Bronchial epithelial cell (primary cell): ENCODE results near the gene UGGT2. TPM values are rescaled to one million over a fixed set of nuclear protein-coding genes. Genes with fewer than 3 reads are reported as not detected.
"Not testable (repeated sequence)": the region's sequence is repeated elsewhere in the genome, so short reads cannot be mapped to it uniquely, and the experiment has no call there.

Experiments
- DNase-seq: peaks from one replicate; pipeline ENCODE4 v3.0.0-alpha.2; 2010; ENCODE audit warnings: low read depth
- FAIRE-seq: peaks from 2 replicates; lab custom pipeline; 2011; peaks lifted over from hg19 to GRCh38; lab: Jason Lieb, UNC
- H3K27me3 ChIP-seq: 2 replicates; pipeline ENCODE4 v1.5.1; 2011; ENCODE audit warnings: low read length; ENCODE audit not compliant: control insufficient read depth, insufficient read depth
- H3K36me3 ChIP-seq: 2 replicates; pipeline ENCODE4 v1.5.1; 2011; ENCODE audit warnings: low read length; ENCODE audit not compliant: control insufficient read depth, insufficient read depth
- H3K4me3 ChIP-seq: 2 replicates; pipeline ENCODE4 v1.5.1; 2011; ENCODE audit warnings: mild to moderate bottlenecking, low read depth, low read length, control low read depth
- CTCF ChIP-seq: IDR thresholded peaks from 2 replicates; pipeline ENCODE4 v1.5.1; 2011; ENCODE audit warnings: mild to moderate bottlenecking, moderate library complexity, low read length, control low read depth, inconsistent platforms; ENCODE audit not compliant: insufficient read depth, severe bottlenecking
- total RNA-seq: library from RNA; depleted of rRNA; stranded (reverse); fragments of >200 nt; gene quantifications from 2 replicates; pipeline ENCODE4 v1.2.1, GENCODE V29; 2014

The UGGT2 gene
- total RNA-seq, 1 donor from 2014 or later, result 25.3 TPM

GRCh38 chr13:95954266-95954665 lies 98.9 kb downstream of the UGGT2 start:
- FAIRE-seq (no peak), DNase-seq (no peak)
- no peaks in the 10 kb centered on the region for H3K36me3 ChIP-seq
- no peak overlapping the region for H3K4me3 ChIP-seq
- H3K27me3 ChIP-seq, result no peaks in the 10 kb centered on the region
- TF ChIP-seq CTCF, result no peak

- no peak for TF ChIP-seq CTCF
- H3K27me3 ChIP-seq, result no peaks in the 10 kb centered on the region
- FAIRE-seq, result no peak
- DNase-seq, result no peak
- no peak overlapping the region for H3K4me3 ChIP-seq
- H3K36me3 ChIP-seq, result no peaks in the 10 kb centered on the region
These were observed 103.1 kb downstream of the UGGT2 start for GRCh38 chr13:95950103-95950502.

- DNase-seq, result peak; percentile 47
These were observed 104.5 kb downstream of the UGGT2 start for GRCh38 chr13:95948656-95949055.

GRCh38 chr13:95937714-95938320 lies 115.4 kb downstream of the UGGT2 start:
- H3K36me3 ChIP-seq, result no peaks in the 10 kb centered on the region
- DNase-seq (no peak), FAIRE-seq (no peak)
- no peaks in the 10 kb centered on the region for H3K27me3 ChIP-seq
- no peak overlapping the region for H3K4me3 ChIP-seq
- TF ChIP-seq CTCF, result no peak

More at GRCh38 chr13:95948656-95949055, 104.5 kb downstream of the UGGT2 start:
- no peak for TF ChIP-seq CTCF
- Histone ChIP-seq H3K4me3 (no peak overlapping the region), H3K36me3 (no peaks in the 10 kb centered on the region), H3K27me3 (no peaks in the 10 kb centered on the region)
- no peak for FAIRE-seq

- H3K4me3 ChIP-seq, result no peak overlapping the region
- no peaks in the 10 kb centered on the region for H3K27me3 ChIP-seq
- no peak for TF ChIP-seq CTCF
- no peaks in the 10 kb centered on the region for H3K36me3 ChIP-seq
- no peak for DNase-seq
- FAIRE-seq, result no peak
These were observed 121.7 kb downstream of the UGGT2 start for GRCh38 chr13:95931300-95932025.

GRCh38 chr13:95929430-95929829 lies 123.8 kb downstream of the UGGT2 start:
- Histone ChIP-seq H3K27me3 (no peaks in the 10 kb centered on the region), H3K36me3 (no peaks in the 10 kb centered on the region), H3K4me3 (no peak overlapping the region)
- no peak for FAIRE-seq
- DNase-seq, result no peak
- TF ChIP-seq CTCF, result no peak

- H3K27me3 ChIP-seq, DNase-seq, FAIRE-seq, H3K4me3 ChIP-seq, H3K36me3 ChIP-seq: not testable (repeated sequence)
These were observed 124.8 kb downstream of the UGGT2 start for GRCh38 chr13:95928367-95928906.
